Measurements from ENCODE around the gene EPB41L3.

DNA sequence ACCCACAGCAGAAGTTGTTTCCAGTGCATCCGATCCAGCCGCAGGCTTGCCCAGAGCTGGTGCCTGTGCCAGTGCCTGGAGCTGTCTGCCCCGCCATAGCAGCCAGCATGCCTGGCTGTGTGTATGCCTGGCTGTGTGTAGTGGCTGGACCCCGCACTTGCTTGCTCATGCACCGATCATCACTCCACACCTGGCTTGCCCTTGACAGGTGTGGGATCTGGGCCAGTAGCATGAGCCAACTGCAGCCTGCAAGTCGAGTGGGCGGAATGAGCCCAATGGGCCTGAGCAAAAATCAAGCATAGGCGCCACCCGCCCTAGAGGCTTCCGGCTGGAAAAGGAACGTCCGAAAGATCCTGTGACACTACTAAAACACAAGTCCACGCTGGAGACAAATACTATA, 74.5 kb downstream of the EPB41L3 start:
- TF ChIP-seq, protein P1, sequence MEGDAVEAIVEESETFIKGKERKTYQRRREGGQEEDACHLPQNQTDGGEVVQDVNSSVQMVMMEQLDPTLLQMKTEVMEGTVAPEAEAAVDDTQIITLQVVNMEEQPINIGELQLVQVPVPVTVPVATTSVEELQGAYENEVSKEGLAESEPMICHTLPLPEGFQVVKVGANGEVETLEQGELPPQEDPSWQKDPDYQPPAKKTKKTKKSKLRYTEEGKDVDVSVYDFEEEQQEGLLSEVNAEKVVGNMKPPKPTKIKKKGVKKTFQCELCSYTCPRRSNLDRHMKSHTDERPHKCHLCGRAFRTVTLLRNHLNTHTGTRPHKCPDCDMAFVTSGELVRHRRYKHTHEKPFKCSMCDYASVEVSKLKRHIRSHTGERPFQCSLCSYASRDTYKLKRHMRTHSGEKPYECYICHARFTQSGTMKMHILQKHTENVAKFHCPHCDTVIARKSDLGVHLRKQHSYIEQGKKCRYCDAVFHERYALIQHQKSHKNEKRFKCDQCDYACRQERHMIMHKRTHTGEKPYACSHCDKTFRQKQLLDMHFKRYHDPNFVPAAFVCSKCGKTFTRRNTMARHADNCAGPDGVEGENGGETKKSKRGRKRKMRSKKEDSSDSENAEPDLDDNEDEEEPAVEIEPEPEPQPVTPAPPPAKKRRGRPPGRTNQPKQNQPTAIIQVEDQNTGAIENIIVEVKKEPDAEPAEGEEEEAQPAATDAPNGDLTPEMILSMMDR (IDR thresholded peaks at IDR 0.05) = no peak
- TF ChIP-seq POLR2A (IDR thresholded peaks at IDR 0.05) = no peak
